ENCODE results near the gene NIT1. TPM values are rescaled to one million over a fixed set of nuclear protein-coding genes. Genes with fewer than 3 reads are reported as not detected.

NIT1 gene
- total RNA-seq, 4 donors from 2014 or later: 30.4 to 61.9 (median 32.8) TPM

DNA sequence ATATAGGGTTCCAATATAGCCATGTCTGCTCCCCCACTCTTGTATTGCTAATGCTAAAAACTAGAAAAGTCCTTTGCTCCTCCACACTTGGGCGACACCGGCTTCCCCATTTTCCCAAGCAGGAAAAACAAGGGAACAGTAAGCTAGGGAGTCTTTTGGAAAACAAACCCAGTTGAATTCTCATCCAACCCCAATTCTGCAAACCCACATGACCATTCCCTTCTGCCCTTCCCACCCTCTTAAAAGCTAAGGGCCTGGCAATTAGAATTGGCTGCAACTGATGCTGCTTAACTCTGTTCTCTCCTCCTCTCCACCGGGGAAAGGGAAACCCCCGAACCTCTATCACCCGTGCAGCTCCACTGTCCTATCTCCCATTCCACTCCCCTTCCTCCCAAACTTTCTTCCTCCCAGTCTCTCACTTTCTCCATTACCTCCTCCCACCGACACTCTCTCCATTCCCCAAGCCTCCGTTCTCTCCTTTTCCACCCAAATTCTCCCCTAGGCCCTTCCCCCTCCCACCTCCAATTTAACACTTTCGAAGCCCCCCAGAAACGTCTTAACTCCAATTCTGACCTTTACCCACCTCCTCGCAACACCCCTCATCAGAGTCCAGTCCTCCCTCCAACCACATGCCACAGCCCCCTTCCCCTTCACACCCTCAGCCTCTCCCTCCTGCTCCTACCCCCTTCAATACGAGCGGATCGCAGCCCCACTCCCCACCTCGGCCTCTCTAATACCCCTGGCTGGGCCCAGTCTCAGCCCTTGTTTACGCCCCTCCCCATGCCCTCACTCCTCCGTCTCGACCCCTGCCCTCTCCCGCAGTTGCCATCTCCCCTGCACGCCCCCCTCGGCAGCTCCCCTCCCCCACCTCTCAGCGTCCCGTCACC, 13.9 kb downstream of the NIT1 start:
- H3K4me1 ChIP-seq: peaks cover 5 to 65% (median 25%) of the 10 kb centered on the region in 3 donors
- TF ChIP-seq EP300 (IDR thresholded peaks at IDR 0.05) (no peak), POLR2A (IDR thresholded peaks at IDR 0.05) (no peak), POLR2AphosphoS5 (IDR thresholded peaks at IDR 0.05) (no peak)
- TF ChIP-seq, protein P1, sequence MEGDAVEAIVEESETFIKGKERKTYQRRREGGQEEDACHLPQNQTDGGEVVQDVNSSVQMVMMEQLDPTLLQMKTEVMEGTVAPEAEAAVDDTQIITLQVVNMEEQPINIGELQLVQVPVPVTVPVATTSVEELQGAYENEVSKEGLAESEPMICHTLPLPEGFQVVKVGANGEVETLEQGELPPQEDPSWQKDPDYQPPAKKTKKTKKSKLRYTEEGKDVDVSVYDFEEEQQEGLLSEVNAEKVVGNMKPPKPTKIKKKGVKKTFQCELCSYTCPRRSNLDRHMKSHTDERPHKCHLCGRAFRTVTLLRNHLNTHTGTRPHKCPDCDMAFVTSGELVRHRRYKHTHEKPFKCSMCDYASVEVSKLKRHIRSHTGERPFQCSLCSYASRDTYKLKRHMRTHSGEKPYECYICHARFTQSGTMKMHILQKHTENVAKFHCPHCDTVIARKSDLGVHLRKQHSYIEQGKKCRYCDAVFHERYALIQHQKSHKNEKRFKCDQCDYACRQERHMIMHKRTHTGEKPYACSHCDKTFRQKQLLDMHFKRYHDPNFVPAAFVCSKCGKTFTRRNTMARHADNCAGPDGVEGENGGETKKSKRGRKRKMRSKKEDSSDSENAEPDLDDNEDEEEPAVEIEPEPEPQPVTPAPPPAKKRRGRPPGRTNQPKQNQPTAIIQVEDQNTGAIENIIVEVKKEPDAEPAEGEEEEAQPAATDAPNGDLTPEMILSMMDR (IDR thresholded peaks at IDR 0.05): no peak
- H3K9me3 ChIP-seq: no peaks in the 10 kb centered on the region
- H3K27me3 ChIP-seq: no peaks in the 10 kb centered on the region
- H3K27ac ChIP-seq: peak overlapping the region; percentile 76 to 98 (median 95)
- H3K36me3 ChIP-seq: peaks cover 0 to 27% of the 10 kb centered on the region in 2 donors
- H3K4me3 ChIP-seq: peak overlapping the region; percentile 55 to 76
- ATAC-seq: peak; percentile 0
- WGBS, 2 donors (ENCODE audit: low coverage in 1 of 2): 1 to 2% methylated on average over 13 to 18 of the region's 22 CpGs

DNA sequence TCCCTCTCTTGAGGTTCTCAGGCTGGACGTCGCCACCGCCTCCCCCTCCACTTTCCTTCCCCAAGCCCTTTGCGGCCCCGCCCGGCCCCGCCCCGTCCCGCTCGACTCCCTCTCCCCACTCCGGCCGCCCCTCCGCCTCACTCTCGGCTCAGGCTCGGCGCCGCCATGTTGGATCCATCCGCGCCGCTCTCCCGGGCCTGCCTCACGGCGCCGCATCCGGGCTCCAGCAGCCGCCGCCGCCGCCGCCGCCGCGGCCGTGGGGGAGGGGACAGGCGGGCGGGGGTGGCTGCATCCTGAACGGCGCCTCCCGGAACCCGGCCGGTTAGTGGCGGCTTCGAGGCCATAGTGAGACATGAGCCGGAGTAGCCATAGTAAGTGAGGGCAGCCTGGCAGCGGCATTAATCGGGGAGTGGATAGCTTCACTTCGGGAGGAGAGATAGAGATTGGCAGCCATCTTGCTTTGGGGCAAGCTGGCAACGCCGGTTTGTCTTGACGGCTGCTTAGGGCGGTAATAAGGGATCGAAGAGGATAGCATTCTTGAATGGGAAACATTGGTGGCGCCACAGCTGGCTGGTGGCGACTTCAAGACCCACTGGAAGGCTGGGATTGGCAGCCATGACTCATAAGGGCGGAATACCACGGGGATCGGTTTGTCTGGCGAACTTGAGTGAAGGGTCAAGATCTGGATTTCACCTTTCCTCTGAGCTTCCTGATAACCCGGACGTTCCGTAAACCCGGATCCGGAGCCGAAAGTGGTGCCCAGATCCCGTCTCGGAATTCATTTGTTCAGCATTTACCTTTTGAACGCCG, 14.7 kb downstream of the NIT1 start, which contains the start of gene DEDD:
Gene DEDD, minus strand, starts transcription at position 258 of the 810 bp plus-strand sequence. CDS start 8,205 bp downstream, outside the sequence.
- Histone ChIP-seq H3K9me3 (no peaks in the 10 kb centered on the region), H3K4me3 (peak within 1 kb of the TSS; percentile 55 to 76), H3K36me3 (peaks cover 0 to 23% of the 10 kb centered on the region in 2 donors), H3K27ac (peak within 1 kb of the TSS; percentile 76 to 98 (median 95)), H3K27me3 (no peaks in the 10 kb centered on the region), H3K4me1 (peaks cover 5 to 58% (median 24%) of the 10 kb centered on the region in 3 donors)
- WGBS, 2 donors (ENCODE audit: low coverage in 1 of 2): 0% methylated on average over 6 to 14 of the region's 68 CpGs
- ATAC-seq: peak; percentile 97
- no peak for TF ChIP-seq EP300 (IDR thresholded peaks at IDR 0.05)
- TF ChIP-seq, protein P1 (IDR thresholded peaks at IDR 0.05): peak in 2 of 4 experiments; percentile 15 to 18
- peak; percentile 58 for TF ChIP-seq POLR2AphosphoS5 (IDR thresholded peaks at IDR 0.05)
- TF ChIP-seq POLR2A (IDR thresholded peaks at IDR 0.05): peak; percentile 51 to 65

DNA sequence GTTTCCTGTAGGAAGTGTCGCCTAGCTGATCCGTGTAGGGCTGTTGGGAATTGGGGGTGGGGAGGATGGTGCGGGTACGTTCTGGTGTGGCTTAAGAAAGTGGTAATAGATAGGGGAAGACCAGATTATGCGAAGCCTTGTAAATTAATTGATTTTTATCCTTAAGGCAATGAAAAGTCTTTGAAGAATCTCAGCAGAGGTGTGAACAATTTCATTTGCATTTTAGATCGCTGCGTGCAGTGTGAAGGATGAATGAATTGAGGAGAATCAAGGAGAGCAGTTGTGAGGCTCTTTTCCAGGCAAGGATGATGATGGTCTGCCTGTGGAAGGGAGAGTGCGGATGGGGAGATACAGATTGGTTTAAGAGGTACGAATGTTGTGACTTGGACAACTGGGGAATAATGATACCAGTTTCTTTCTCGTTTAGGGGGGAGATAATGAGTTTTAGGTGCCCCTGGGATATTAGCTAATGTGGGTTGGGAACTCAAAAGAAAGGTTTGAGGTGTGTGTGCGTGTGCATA, 15.4 kb downstream of the NIT1 start:
- Histone ChIP-seq H3K9me3 (no peaks in the 10 kb centered on the region), H3K4me3 (peak overlapping the region; percentile 55 to 76), H3K27me3 (no peaks in the 10 kb centered on the region), H3K4me1 (peaks cover 5 to 56% (median 19%) of the 10 kb centered on the region in 3 donors), H3K27ac (peak overlapping the region; percentile 76 to 98 (median 95)), H3K36me3 (peaks cover 0 to 17% of the 10 kb centered on the region in 2 donors)
- ATAC-seq: no peak
- TF ChIP-seq EP300 (IDR thresholded peaks at IDR 0.05) (no peak), POLR2AphosphoS5 (IDR thresholded peaks at IDR 0.05) (no peak), POLR2A (IDR thresholded peaks at IDR 0.05) (no peak)
- TF ChIP-seq, protein P1 (IDR thresholded peaks at IDR 0.05): no peak
- WGBS, 2 donors (ENCODE audit: low coverage in 1 of 2): 3% methylated on average over 10 to 11 of the region's 11 CpGs

DNA sequence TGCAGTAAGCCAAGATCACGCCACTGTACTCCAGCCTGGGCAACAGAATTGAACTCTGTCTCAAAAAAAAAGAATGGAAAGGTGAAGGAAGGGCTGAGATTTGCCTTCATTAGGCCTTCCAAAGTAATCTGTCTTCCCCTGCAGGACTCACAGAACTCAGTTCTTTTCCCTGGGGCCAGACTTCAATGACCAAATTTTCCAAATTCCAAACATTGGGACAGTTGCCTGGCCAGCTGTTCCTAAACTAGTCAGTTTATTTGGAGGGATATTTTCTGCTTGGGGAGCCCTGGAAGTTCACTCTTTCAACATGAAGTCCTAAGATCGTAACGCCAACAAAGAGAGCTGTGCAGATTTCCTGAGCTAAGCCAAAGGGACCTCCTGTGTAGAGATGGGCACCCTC, 20.0 kb downstream of the NIT1 start:
- Histone ChIP-seq H3K27me3 (no peaks in the 10 kb centered on the region), H3K4me1 (peaks cover 5 to 28% (median 10%) of the 10 kb centered on the region in 3 donors), H3K9me3 (no peaks in the 10 kb centered on the region), H3K36me3 (no peaks in the 10 kb centered on the region), H3K4me3 (no peak overlapping the region), H3K27ac (peak overlapping the region in 1 of 4 donors; percentile 0)
- TF ChIP-seq EP300 (IDR thresholded peaks at IDR 0.05): no peak
- no peak for TF ChIP-seq POLR2A (IDR thresholded peaks at IDR 0.05)
- no peak for TF ChIP-seq POLR2AphosphoS5 (IDR thresholded peaks at IDR 0.05)
- TF ChIP-seq, protein P1 (IDR thresholded peaks at IDR 0.05): no peak
- 69% methylated on average over 3 of the region's 3 CpGs; no CpG with 5 or more reads in 1 of the 2 donors for WGBS, 2 donors (ENCODE audit: low coverage in 1 of 2)
- ATAC-seq: no peak

All from gastroesophageal sphincter (tissue), 4 donors.